Stimulated activated naive CD4-positive, alpha-beta T cell (primary cell): ENCODE results near the gene DSG4.

Experiments used
- DNase-seq, 6 experiments: peaks; one replicate each; lab custom pipeline; 2025; lab: John Stamatoyannopoulos, UW

DSG4 gene

GRCh38 chr18:31447530-31448191 is 71.1 kb downstream of the DSG4 start, which contains the start of gene DSG3:
Gene DSG3 (plus strand): TSS chr18:31447741. CDS start chr18:31447878, 137 bp downstream.
- no peak for DNase-seq

DNA sequence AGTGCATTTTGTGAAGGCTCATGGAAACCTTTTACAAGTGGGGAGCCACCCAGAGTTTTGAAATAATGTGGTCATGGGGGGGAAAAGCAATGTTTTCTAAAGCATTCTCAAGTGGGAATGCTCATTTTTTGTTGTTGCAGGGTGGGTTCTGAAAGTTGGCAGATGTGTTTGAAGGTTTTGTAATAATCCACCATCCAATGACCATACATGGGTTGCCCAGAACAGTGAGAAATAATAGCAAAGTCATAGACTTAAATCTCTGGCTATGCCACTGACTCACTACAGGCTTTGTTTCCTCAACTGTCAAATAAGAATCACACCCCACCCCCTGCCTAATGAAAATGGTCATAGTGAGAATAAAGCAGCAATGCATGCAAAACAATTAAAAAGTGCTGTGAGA is 73.8 kb downstream of the DSG4 start:
- no peak for DNase-seq

DNA sequence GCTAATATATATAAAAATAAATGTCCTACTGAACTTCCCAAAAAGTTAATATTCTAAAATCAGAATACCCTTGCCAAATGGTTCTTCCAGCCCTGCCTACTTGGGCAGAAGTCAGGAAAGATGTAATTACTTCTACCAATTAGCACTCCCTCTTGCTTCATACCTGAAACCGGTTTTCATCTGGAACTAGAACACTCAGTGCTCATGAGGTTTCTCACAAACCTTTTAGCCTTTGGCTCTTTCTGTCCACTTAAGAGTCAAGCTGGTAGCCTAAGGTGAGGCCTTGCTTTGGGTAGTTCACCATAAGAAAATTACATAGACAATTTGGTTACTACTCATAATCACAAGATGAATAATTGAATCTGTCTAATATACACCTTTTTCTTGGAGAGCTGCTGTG is 75.0 kb downstream of the DSG4 start:
- DNase-seq = no peak

- no peak for DNase-seq
These were observed 77.6 kb downstream of the DSG4 start for GRCh38 chr18:31454066-31454708.
